Cardiac muscle cell (in vitro differentiated cells and primary cell): Measurements from ENCODE around the gene ERBB4. TPM values are rescaled to one million over a fixed set of nuclear protein-coding genes. Genes with fewer than 3 reads are reported as not detected.

Experiments used
- DNase-seq, 2 donors: peaks; one replicate each; pipeline versions ENCODE4 v3.0.0 to v3.0.0-alpha.2; 2010 to 2017; ENCODE audit warnings: low read depth in 1 of 2, low spot score in 1 of 2
- H3K27ac ChIP-seq: fragments of 200-600 bp; sonication (generic); 2 replicates; pipeline ENCODE4 v1.5.1; 2016
- H3K27me3 ChIP-seq: fragments of 200-600 bp; sonication (generic); 2 replicates; pipeline ENCODE4 v1.6.0; 2016; ENCODE audit warnings: control low read depth
- H3K36me3 ChIP-seq: fragments of 200-600 bp; sonication (generic); 2 replicates; pipeline ENCODE4 v1.5.1; 2016; ENCODE audit warnings: control low read depth
- H3K4me1 ChIP-seq: fragments of 200-600 bp; sonication (generic); 2 replicates; pipeline ENCODE4 v1.8.1; 2017; ENCODE audit warnings: low read depth, mild to moderate bottlenecking, mixed run types
- H3K4me3 ChIP-seq: fragments of 200-600 bp; sonication (generic); 2 replicates; pipeline ENCODE4 v1.5.1; 2016; ENCODE audit warnings: mild to moderate bottlenecking
- H3K9me3 ChIP-seq: fragments of 200-600 bp; sonication (generic); 2 replicates; pipeline ENCODE4 v1.5.1; 2017; ENCODE audit warnings: low read depth, mild to moderate bottlenecking, control low read depth
- CTCF ChIP-seq: IDR thresholded peaks from 2 replicates; pipeline ENCODE4 v1.5.1; 2012; ENCODE audit warnings: low read depth, mild to moderate bottlenecking, low read length
- polyA plus RNA-seq: library from polyadenylated mRNA; unstranded; fragments of >200 nt; fragmentation: Nextera tagmentation; extraction: Ambion mirVana; gene quantifications from 2 replicates; pipeline ENCODE4 v1.2.1, GENCODE V29; 2016
- total RNA-seq: library from RNA; depleted of rRNA; stranded (reverse); fragments of >200 nt; gene quantifications from 2 replicates; pipeline ENCODE4 v1.2.3, GENCODE V29; 2016

Gene ERBB4
- total and polyA plus RNA-seq, 2 experiments from 2014 or later: 38.1 to 42.1 TPM

GRCh38 chr2:211990335-211990734 is 548.3 kb downstream of the ERBB4 start:
- H3K9me3 ChIP-seq: no peaks in the 10 kb centered on the region
- TF ChIP-seq CTCF: no peak
- H3K36me3 ChIP-seq: no peaks in the 10 kb centered on the region
- H3K4me3 ChIP-seq: no peak overlapping the region
- no peaks in the 10 kb centered on the region for H3K27me3 ChIP-seq
- no peaks in the 10 kb centered on the region for H3K4me1 ChIP-seq
- no peak overlapping the region for H3K27ac ChIP-seq
- DNase-seq: no peak

GRCh38 chr2:211986313-211986712 is 552.3 kb downstream of the ERBB4 start:
- Histone ChIP-seq H3K9me3 (no peaks in the 10 kb centered on the region), H3K4me1 (no peaks in the 10 kb centered on the region), H3K36me3 (no peaks in the 10 kb centered on the region), H3K27ac (no peak overlapping the region), H3K27me3 (no peaks in the 10 kb centered on the region), H3K4me3 (no peak overlapping the region)
- TF ChIP-seq CTCF: no peak
- no peak for DNase-seq

GRCh38 chr2:211985393-211985792 is 553.2 kb downstream of the ERBB4 start:
- Histone ChIP-seq H3K4me3 (no peak overlapping the region), H3K27me3 (no peaks in the 10 kb centered on the region), H3K9me3 (no peaks in the 10 kb centered on the region), H3K27ac (no peak overlapping the region), H3K36me3 (no peaks in the 10 kb centered on the region), H3K4me1 (peaks cover 3% of the 10 kb centered on the region)
- no peak for DNase-seq
- no peak for TF ChIP-seq CTCF

GRCh38 chr2:211982162-211982561 is 556.4 kb downstream of the ERBB4 start:
- no peaks in the 10 kb centered on the region for H3K36me3 ChIP-seq

GRCh38 chr2:211981451-211981850 is 557.2 kb downstream of the ERBB4 start:
- Histone ChIP-seq H3K4me3 (no peak overlapping the region), H3K27me3 (no peaks in the 10 kb centered on the region), H3K27ac (no peak overlapping the region), H3K9me3 (no peaks in the 10 kb centered on the region), H3K36me3 (no peaks in the 10 kb centered on the region), H3K4me1 (peaks cover 3% of the 10 kb centered on the region)
- TF ChIP-seq CTCF: no peak
- no peak for DNase-seq

More at GRCh38 chr2:211982162-211982561, 556.4 kb downstream of the ERBB4 start:
- TF ChIP-seq CTCF: no peak
- Histone ChIP-seq H3K4me1 (peaks cover 3% of the 10 kb centered on the region), H3K4me3 (no peak overlapping the region), H3K27me3 (no peaks in the 10 kb centered on the region), H3K27ac (no peak overlapping the region), H3K9me3 (no peaks in the 10 kb centered on the region)
- peak in 1 of 2 donors; percentile 2 for DNase-seq

GRCh38 chr2:211976076-211976475 is 562.5 kb downstream of the ERBB4 start:
- DNase-seq: no peak
- TF ChIP-seq CTCF: no peak
- no peak overlapping the region for H3K4me3 ChIP-seq
- H3K27ac ChIP-seq: no peak overlapping the region
- no peaks in the 10 kb centered on the region for H3K9me3 ChIP-seq
- no peaks in the 10 kb centered on the region for H3K27me3 ChIP-seq
- H3K36me3 ChIP-seq: no peaks in the 10 kb centered on the region
- H3K4me1 ChIP-seq: peaks cover 2% of the 10 kb centered on the region
